HG02642 (cell line): Measurements from ENCODE around the gene CABP4.
"Not testable (repeated sequence)": the region's sequence is repeated elsewhere in the genome, so short reads cannot be mapped to it uniquely, and the experiment has no call there.

Experiments used
- ATAC-seq: cut with Tn5 transposase; IDR thresholded peaks from one replicate; pipeline ENCODE4 v1.9.1; 2021; ENCODE audit warnings: mild to moderate bottlenecking; ENCODE audit not compliant: unreplicated experiment, poor library complexity

CABP4 gene

GRCh38 chr11:67418476-67419281, 36.5 kb upstream of the CABP4 start:
- ATAC-seq = no peak

- no peak for ATAC-seq
Measured at GRCh38 chr11:67419325-67420049, 35.7 kb upstream of the CABP4 start.

- no peak for ATAC-seq
Measured at GRCh38 chr11:67420147-67420645, 35.0 kb upstream of the CABP4 start.

GRCh38 chr11:67420646-67421429, 34.3 kb upstream of the CABP4 start:
- ATAC-seq = peak; percentile 86

- ATAC-seq = no peak
Measured at GRCh38 chr11:67421430-67422031, 33.6 kb upstream of the CABP4 start.

- no peak for ATAC-seq
Measured at GRCh38 chr11:67422891-67423290, 32.3 kb upstream of the CABP4 start.

GRCh38 chr11:67423466-67423865, 31.7 kb upstream of the CABP4 start:
- no peak for ATAC-seq

- ATAC-seq = no peak
Measured at GRCh38 chr11:67423891-67424613, 31.1 kb upstream of the CABP4 start.

- not testable (repeated sequence) for ATAC-seq
Measured at GRCh38 chr11:67427364-67427859, 27.7 kb upstream of the CABP4 start.

- peak; percentile 87 for ATAC-seq
Measured at GRCh38 chr11:67428052-67429001, 26.8 kb upstream of the CABP4 start, which contains the start of gene RPS6KB2. Gene RPS6KB2 (plus strand): TSS chr11:67428494. CDS start chr11:67428546, 52 bp downstream.

- ATAC-seq = no peak
Measured at GRCh38 chr11:67429038-67429668, 26.0 kb upstream of the CABP4 start.

GRCh38 chr11:67429722-67430121, 25.4 kb upstream of the CABP4 start:
- ATAC-seq = no peak

- no peak for ATAC-seq
Measured at GRCh38 chr11:67431346-67432249, 23.6 kb upstream of the CABP4 start.

GRCh38 chr11:67432655-67433349, 22.4 kb upstream of the CABP4 start:
- ATAC-seq = no peak

- ATAC-seq = no peak
Measured at GRCh38 chr11:67433536-67434394, 21.4 kb upstream of the CABP4 start.
